Femur (tissue), 1 donor: Measurements from ENCODE around the gene RAB26.
"Not testable (repeated sequence)": the region's sequence is repeated elsewhere in the genome, so short reads cannot be mapped to it uniquely, and the experiment has no call there.

Source experiments
- DNase-seq: peaks from one replicate; pipeline ENCODE4 v3.0.0-alpha.2; 2017

Gene RAB26

DNA sequence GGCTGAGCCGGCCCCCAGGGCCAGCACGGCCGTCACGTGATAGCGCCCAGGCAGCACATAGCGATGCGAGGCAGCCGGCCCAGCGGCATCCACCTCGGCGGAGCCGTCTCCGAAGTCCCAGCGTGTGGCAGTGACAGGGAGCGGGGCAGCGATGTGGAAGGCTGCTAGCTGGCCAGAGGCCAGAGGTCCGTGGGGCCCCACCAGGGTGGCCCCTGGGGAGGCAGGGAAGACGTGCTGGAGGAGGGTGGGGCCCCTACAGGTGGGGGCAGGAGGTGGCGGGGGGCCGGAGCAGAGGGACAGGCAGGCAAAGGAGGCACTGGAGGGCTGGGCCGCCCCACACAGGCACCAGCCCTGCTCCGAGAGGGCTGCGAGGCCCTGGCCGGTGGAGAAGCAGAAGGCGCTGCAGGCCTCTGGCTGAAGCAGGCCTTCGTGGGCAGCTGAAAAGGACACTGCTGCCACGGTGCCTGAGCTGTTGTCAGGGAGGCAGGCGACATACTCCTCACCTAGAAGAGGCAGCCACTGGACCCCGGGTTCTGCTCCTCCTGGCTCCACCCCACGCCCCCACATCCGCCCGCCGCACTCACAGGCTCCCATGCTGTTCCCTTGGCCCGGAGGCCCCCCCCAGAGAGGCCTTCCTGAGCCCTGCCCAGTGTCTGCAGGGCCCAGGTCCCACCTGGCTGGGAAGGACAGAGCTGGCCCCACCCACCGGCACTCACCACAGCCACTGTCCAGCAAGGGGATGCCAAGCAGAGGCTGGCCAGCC, 30.3 kb upstream of the RAB26 start:
- DNase-seq: not testable (repeated sequence)

- peak; percentile 71 for DNase-seq
Measured at GRCh38 chr16:2121325-2121724, 27.1 kb upstream of the RAB26 start.

DNA sequence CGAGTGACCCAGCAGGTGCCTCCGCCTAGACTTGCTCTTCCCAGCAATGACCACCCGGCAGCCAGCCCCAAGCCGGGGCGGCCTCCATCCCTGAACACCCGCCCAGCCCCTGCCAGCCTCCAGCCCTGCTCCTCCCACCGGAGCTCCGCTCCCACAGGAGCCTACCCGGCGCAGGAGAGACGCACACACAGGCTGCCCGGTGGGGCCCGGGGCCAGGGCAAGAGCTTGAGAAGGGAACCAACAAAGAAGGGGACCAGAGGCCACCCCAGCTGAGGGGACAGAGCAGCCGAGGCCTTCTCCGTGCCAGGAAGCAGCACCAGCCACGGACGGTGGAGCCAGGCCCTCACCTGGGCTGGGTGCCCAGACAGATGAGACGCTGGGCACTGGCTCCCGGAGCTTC, 26.6 kb upstream of the RAB26 start:
- DNase-seq: peak; percentile 53

DNA sequence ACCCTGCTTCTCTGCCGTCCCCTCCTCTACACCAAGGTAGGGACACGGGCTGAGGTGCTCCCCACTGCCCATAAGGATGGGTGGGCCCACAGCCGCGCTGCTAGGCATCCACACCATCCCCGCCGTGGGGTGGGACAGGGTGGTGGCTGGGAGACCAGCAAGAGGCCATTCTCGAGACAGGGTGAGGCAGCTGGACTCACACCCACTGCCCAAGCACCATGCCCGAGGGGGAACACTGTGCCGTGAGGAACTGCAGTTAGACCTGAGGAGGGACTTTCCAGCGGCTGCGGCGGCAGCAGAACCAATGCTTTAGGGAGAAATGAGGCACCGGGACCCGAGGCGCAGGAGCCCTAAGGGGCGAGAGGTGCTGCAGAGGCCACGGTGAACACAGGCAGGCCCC, 26.0 kb upstream of the RAB26 start:
- DNase-seq: no peak

GRCh38 chr16:2122934-2123683, 25.3 kb upstream of the RAB26 start:
- DNase-seq: not testable (repeated sequence)

DNA sequence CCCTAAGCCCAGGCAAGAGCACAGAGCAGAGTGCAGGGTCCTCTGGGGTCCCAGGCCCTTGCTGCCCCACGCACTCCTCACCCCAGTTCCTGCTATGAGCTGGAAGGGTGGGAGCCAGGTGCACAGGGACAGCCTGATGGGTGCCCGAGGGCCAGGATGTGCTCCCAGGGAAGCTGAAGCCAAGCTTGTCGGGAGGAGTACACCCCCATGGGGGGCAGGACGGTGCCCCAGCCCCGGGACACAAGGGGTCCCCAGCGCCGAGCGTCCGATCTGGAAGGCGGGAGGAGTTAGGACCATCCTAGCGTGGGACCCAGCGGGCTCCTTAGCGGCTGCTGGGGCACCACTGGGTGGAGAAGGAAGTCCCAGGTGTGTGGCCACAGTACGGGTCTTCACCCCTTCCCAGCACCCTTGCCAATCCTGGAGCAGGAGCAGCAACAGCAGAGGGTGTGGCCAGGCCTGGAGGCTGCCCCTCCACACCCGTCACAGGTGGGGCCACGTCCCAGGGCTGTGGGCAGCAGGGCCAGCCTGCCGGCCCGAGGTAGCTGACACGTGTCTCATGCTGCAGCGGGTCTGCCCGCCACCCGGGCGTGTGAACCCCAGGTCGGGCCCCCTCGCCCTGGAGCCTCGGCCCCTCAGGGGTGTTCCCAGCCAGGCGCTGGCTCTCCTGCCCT, 24.6 kb upstream of the RAB26 start:
- DNase-seq: not testable (repeated sequence)

DNA sequence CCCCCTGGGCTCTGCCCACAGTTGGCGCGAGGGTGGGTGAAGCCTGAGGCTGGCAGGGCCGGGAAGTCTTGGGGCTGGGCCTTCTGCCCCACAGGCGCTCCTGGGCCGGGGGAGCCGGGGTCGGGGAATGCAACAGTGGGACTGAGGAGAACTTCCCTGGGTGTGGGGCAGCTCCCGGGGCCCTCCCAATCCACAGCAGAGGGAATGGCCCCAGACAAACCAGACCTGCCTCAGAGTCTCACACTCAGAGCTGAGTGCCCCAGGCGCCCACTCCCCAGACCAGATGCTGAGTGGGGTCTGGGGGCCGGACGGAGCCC, 24.1 kb upstream of the RAB26 start:
- DNase-seq: not testable (repeated sequence)

- peak; percentile 92 for DNase-seq
Measured at GRCh38 chr16:2124694-2125444, 23.6 kb upstream of the RAB26 start.

- DNase-seq: peak; percentile 51
Measured at GRCh38 chr16:2125609-2126008, 22.8 kb upstream of the RAB26 start.

DNA sequence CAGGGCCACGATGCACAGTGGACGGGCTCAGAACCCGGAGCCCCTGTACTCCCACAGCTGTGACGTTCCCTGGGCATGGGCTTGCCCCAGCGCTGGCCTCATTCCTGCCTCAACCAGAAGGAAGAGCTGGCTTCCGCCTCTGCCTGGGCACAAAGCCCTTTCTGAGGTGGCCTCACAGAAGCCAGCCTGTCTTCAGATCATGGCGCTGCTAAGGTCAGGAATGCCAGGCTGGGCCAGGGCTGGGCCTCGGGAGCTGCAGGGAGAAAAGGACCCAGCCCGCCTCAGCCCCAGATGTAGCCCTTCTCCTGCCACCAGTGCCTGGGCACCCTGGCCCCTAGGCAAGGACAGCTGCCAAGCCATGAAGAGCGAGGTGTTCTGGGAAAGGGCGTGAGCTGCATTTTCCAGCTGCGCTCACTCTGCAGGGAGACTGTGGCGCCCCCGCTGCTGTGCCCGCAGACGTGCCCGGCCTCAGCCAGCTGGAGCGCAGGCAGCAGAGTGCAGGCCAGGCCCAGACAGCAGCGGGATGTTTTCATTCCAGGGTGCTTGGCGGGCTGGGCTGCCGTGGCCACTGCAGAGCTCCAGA, 22.2 kb upstream of the RAB26 start:
- peak; percentile 86 for DNase-seq

- DNase-seq: not testable (repeated sequence)
Measured at GRCh38 chr16:2126928-2127556, 21.4 kb upstream of the RAB26 start.

GRCh38 chr16:2127630-2128280, 20.7 kb upstream of the RAB26 start:
- peak; percentile 66 for DNase-seq

- DNase-seq: not testable (repeated sequence)
Measured at GRCh38 chr16:2129251-2129650, 19.2 kb upstream of the RAB26 start.

GRCh38 chr16:2129890-2130447, 18.5 kb upstream of the RAB26 start:
- DNase-seq: not testable (repeated sequence)

- DNase-seq: not testable (repeated sequence)
Measured at GRCh38 chr16:2133797-2134196, 14.6 kb upstream of the RAB26 start.

GRCh38 chr16:2135071-2135470, 13.4 kb upstream of the RAB26 start:
- DNase-seq: not testable (repeated sequence)

DNA sequence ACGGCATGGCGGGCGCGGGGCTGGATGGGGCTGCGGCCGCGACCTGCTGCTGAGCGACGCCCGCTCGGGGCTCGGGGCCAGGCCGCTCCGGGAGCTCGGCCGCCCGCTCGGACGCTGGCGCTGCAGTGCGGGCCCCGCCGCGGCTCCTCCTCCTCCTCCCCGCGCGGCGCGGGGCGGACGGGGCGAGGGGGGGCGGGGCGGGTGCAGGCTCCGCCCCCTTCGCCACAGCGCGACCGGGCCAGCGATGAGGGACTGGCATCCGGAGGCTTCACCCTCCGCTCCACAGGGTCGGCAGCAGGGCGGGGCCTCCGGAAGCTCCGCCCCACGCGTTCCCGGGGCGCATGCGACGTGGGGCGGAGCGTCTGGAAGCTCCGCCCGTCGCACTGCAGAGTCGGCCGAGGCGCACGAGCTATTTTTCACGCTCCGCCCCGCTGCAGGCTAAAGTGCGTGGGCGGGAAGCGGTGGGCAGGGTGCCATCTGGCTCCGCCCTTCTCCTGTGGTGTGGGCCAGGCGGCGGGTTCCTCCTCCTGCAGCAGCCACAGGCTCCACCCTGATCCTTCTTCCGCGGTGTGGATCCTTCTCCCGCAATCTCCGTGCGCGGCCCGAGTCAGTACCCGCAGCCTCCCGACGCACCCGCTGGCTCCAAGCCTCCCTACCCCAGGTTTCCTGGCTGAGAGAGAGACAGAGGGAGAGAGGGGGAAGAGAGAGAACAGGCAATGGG, 12.5 kb upstream of the RAB26 start, which contains the start of gene PKD1:
Gene PKD1 (minus strand): TSS at position 129 of the 721 bp plus-strand sequence. CDS start 209 bp downstream, outside the sequence.
- DNase-seq: peak; percentile 95

DNA sequence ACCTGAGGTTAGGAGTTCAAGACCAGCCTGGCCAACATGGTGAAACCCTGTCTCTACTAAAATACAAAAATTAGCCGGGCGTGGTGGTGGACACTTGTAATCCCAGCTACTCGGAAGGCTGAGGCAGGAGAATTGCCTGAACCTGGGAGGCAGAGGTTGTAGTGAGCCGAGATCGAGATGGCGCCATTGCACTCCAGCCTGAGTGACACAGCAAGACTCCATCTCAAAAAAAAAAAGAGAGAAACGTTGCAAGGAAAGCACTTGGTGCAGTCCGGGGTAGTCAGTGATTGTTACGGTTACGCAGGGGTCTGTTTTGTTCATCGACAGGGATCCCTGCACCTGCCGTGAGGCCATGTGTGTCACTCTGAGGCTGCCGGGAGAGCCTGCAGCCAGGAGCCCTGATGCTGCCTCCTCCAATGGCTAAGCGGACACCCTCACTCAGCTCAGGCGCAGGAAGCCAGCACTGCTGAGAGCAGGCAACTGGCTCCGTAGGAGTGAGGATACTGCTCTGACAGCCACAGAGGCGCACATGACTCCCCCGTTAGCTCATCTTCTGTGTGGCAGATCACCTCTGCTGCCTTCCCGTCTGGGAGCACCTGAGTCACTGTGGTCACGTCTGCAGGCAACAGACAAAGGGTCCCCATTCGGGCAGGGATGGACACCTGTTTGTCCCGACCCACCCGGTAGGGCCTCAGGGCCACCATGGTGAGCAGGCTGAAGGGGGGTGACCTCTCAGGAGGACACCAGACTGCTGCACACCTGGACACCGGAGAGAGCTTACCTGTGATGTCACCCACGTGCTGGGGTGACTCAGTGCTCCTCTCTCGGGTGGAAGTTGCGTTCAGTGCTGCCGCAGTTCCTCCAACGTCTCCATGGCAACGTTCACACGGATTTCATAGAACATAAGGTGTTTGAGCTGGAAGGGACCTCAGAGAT, 5.2 kb upstream of the RAB26 start:
- peak; percentile 15 for DNase-seq

DNA sequence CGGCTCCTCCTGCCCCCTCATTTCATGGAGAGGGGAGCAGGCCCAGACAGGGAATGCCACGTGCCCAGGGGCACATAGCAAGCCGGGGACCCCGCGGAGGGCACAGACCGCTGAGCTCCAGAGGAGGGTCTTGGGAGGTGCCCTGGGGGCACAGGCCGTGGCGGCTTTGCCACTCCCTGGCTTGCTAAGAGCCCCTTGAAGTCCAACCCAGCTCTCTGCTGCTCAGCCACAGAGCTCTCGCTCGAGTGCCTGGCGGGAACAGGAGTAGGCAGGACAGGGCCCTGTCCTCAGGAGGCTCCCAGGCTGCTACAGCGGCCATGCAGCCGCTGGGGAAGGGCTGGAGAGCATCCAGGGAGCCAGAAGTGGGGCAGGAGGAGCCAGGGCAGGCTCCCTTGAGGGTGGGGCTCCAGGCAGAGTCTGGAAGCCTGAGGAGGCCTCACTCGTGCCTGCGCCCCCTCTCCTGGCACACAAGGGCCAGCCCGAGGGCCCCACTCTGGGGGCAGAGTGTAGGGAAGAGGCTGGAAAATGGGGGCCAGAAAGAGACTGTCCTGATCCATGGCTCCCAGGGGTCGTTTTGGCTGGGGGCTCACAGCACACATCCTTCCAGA, 4.4 kb upstream of the RAB26 start:
- DNase-seq: peak; percentile 19
